ENCODE measurements around the gene CCDC146.

CCDC146 gene

GRCh38 chr7:77290425-77290824 lies 168.0 kb downstream of the CCDC146 start:
- DNase-seq (ENCODE audit: low read depth): no peak
- no peak overlapping the region for H3K4me3 ChIP-seq (ENCODE audit: low read depth, low read length)
- no peak for TF ChIP-seq CTCF (IDR thresholded peaks at IDR 0.05; ENCODE audit: insufficient read depth, low read depth, low read length, missing control alignments)

GRCh38 chr7:77293046-77293445 lies 170.6 kb downstream of the CCDC146 start:
- DNase-seq (ENCODE audit: low read depth): peak; percentile 3
- H3K4me3 ChIP-seq (ENCODE audit: low read depth, low read length): no peak overlapping the region
- peak; percentile 3 for TF ChIP-seq CTCF (IDR thresholded peaks at IDR 0.05; ENCODE audit: insufficient read depth, low read depth, low read length, missing control alignments)

DNA sequence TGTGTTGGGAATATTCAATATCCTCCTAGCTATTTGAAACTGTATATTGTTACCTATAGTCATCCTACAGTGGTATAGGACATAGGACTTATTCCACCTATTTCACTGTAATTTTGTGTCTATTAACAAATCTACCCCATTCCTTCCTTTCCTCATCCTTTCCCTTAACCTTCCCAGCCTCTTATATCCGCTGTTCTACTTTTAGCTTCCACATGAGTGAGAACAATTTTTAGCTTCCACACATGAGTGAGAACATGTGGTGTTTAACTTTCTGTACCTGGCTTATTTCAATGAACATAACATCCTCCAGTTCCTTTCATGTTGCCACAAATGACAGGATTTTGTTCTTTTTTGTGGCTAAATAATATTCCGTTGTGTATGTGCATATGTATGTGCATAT lies 173.1 kb downstream of the CCDC146 start:
- no peak overlapping the region for H3K4me3 ChIP-seq (ENCODE audit: low read depth, low read length)
- TF ChIP-seq CTCF (IDR thresholded peaks at IDR 0.05; ENCODE audit: insufficient read depth, low read depth, low read length, missing control alignments): no peak
- no peak for DNase-seq (ENCODE audit: low read depth)

- DNase-seq (ENCODE audit: low read depth): no peak
- TF ChIP-seq CTCF (IDR thresholded peaks at IDR 0.05; ENCODE audit: insufficient read depth, low read depth, low read length, missing control alignments): no peak
- no peak overlapping the region for H3K4me3 ChIP-seq (ENCODE audit: low read depth, low read length)
Observed at GRCh38 chr7:77306231-77307067, 184.0 kb downstream of the CCDC146 start.

- TF ChIP-seq CTCF (IDR thresholded peaks at IDR 0.05; ENCODE audit: insufficient read depth, low read depth, low read length, missing control alignments): no peak
- H3K4me3 ChIP-seq (ENCODE audit: low read depth, low read length): no peak overlapping the region
- no peak for DNase-seq (ENCODE audit: low read depth)
Observed at GRCh38 chr7:77308792-77309191, 186.4 kb downstream of the CCDC146 start.

- no peak overlapping the region for H3K4me3 ChIP-seq (ENCODE audit: low read depth, low read length)
- TF ChIP-seq CTCF (IDR thresholded peaks at IDR 0.05; ENCODE audit: insufficient read depth, low read depth, low read length, missing control alignments): no peak
- DNase-seq (ENCODE audit: low read depth): no peak
Observed at GRCh38 chr7:77309714-77310220, 187.4 kb downstream of the CCDC146 start.

All from GM12865 (cell line).